Measurements from ENCODE around the gene TUBA3E. TPM values are rescaled to one million over a fixed set of nuclear protein-coding genes. Genes with fewer than 3 reads are reported as not detected.
"Not testable (repeated sequence)": the region's sequence is repeated elsewhere in the genome, so short reads cannot be mapped to it uniquely, and the experiment has no call there.

The TUBA3E gene
- total RNA-seq, 1 donor from 2014 or later, result not detected

DNA sequence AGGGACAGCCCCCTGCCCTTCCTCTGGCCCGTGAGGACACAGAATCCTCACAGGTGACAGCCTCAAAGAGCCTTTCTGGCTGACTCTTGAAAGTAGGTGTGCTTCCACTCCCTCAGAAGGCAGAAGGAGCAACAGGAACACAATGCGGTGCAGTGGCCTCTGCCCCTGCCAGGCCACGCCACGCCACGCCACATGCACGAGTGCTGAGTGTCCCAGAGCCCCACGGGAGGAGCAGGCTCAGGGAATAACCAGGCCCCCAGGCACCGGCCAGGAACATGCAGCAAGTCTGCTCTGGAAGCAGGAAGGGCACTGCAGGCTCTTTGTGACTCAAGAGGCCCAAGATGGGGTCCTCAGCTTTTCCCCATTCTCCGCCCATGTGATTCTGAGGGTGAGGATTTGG, 35.3 kb downstream of the TUBA3E start:
- DNase-seq (ENCODE audit: low spot score), result no peak

DNA sequence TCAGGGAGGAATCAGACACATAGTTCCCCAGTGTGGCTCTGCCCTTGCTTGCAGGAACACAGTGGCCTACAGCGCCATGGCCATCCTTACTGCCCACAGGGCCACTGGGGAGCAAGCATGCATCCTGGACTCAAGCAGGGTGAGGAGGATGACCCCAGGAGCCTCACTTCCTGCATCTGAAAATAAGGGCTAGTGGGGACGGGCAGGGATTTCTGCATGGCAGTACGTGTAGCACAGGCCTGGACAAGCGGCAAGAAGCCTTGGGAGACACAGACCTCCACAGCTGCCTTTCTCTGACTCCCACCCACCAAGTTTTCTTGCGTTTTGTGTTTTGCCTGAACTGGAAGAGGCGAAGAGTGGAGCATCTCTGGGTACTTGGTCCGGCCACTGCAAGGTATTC, 35.8 kb downstream of the TUBA3E start:
- not testable (repeated sequence) for DNase-seq (ENCODE audit: low spot score)

DNA sequence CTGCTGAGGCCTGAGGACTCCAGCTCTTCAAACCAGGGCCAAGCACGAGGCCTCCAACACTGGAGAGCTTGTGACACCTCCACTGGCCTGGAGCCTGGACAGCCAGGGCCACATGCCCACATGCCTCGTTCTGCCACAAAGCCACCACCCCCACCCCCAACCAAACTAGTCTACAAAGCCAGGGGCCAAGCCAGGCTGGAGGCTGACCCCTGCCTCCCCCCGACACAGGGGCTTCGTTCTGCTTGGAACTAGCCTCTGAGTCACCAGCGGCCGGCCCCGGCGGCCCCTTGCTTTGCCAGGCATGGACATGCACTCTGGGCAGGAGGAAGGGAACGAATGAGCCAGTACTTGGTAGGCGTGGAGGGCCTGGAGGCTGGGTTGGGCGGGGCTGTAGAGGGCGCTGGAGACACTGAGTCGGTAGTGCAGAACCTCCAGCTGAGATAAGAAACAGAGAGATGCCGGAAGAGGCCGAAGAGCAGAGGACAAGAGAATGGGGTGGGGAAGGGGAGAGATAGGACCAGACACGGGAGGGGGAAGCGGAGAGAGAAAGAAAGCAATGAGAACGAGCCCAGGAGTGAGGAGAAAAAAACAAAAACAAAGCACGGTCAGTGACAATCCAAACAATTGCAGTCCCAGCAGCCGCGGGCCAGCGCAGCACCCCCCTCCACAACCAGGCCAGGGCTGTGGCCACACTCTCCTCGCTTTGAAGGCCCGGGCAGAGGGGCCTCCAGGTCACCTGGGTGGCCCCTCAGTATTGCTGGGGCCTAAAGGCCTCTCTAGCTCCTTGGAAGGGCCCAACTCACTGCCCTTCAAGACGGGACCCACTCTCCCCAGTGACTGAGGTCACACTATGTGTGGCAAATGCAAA, 37.2 kb downstream of the TUBA3E start:
- DNase-seq (ENCODE audit: low spot score), result not testable (repeated sequence)

DNA sequence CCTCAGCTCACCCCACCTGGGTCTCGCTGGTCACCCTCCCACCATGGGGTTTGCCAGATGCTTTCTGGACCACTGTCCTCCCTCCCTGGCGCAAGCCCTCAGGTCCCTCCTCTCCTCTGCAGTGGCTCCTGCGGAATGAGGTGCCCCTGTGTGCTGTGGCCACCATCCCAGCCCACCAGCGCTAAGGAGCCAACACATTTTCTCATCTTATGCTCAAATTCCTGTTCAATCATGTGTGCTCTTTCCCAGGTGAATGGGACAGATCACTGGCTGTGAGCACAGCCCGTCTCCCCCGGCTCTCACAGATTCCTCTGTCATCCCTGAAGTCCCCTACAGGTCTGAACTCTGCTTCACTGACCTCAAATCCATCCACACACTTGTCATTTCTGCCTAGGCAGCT, 38.1 kb downstream of the TUBA3E start:
- no peak for DNase-seq (ENCODE audit: low spot score)

DNA sequence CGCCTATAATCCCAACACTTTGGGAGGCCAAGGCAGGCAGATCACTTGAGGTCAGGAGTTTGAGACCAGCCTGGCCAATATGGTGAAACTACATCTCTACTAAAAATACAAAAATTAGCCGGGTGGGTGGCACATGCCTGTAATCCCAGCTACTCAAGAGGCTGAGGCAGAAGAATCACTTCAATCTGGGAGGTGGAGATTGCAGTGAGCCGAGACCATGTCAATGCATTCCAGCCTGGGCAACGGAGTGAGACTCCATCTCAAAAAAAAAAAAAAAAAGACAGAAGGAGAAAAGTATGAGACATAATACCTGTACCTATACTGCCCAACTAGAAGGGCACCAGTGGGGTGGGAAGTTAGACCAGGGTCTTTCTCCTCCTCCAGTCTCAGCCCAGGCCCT, 38.9 kb downstream of the TUBA3E start:
- DNase-seq (ENCODE audit: low spot score), result not testable (repeated sequence)

DNA sequence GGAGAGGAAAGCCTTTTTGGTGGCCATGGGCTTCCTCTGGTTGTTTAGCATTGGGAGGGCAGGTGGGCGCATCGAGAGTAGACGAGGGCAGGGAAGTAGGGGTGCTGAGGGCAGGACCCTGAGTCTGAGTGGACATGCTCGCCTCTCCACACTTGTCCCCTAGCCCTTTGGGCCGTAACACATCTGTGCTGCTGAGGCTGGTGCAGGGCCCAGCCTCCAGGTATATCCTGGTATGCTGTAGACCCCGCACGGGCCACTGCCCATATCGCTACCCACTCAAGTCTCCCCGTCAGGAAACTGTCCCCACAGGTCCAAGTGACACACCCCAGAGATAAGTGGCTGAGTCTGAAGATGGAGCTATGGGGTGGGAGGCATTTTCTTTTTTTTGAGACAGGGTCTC, 39.6 kb downstream of the TUBA3E start:
- DNase-seq (ENCODE audit: low spot score), result no peak

DNA sequence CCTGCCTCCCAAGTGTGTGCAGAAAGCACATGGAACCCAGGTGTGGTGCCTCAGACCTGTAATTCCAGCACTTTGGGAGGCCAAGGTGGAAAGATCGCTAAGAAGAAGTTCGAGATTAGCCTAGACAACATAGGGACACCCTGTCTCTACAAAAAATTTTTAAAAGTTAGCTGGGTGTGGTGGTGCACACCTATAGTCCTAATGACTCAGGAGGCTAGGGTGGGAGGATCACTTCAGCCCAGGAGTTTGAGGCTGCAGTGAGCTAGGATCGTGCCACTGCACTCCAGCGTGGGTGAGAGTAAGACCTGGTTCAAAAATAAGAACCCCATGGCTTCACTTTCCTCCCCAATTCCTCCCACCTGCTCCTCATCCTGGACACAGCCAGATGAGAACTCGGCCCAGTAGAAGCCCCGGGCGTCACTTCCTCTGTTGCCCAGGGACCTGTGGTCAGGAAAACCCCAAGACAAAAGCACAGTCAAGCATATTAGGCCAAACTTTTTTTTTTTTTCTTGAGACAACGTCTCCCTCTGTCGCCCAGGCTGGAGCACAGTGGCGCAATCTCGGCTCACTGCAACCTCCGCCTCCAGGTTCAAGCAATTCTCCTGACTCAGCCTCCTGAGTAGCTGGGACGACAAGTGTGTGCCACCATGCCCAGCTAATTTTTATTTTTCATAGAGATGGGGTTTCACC, 40.3 kb downstream of the TUBA3E start:
- not testable (repeated sequence) for DNase-seq (ENCODE audit: low spot score)

DNA sequence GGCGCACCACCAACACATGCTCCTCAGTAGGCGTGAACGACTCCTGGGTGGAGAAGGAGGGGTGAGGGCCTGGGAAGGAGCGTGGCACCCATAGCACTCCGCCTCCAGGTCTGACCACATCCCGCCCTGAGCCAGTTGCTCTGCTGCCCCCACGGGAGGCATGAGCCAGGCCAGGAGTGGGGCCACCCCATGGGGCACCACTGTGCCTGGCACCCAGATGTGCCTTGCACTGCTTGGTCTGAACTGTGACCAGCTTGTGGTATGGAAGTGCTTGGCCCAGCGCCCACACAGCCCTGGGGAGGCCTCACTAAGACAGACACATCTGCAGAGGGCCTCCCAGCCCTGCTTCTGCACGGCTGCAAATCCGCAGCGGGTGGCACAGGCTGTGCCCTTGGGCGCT, 40.9 kb downstream of the TUBA3E start:
- DNase-seq (ENCODE audit: low spot score), result not testable (repeated sequence)

DNA sequence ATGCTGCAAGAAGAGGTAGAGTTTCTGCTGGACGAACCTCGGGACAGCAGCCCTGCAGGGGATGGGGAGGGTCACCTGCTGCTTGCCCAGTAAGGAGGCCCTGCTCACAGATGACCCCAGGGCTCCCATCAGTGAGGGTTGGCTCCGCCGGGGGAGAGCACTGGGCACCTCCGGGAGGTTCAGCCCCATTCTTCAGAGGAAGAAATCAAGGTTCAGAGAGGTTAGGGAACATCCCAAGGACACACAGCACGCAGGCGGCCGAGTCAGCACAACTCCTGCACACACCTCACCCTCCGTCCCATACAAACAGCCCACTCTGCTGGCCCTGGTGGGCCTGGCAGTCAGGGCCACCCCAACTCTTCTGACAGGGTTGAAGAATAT, 41.6 kb downstream of the TUBA3E start:
- DNase-seq (ENCODE audit: low spot score), result no peak

DNA sequence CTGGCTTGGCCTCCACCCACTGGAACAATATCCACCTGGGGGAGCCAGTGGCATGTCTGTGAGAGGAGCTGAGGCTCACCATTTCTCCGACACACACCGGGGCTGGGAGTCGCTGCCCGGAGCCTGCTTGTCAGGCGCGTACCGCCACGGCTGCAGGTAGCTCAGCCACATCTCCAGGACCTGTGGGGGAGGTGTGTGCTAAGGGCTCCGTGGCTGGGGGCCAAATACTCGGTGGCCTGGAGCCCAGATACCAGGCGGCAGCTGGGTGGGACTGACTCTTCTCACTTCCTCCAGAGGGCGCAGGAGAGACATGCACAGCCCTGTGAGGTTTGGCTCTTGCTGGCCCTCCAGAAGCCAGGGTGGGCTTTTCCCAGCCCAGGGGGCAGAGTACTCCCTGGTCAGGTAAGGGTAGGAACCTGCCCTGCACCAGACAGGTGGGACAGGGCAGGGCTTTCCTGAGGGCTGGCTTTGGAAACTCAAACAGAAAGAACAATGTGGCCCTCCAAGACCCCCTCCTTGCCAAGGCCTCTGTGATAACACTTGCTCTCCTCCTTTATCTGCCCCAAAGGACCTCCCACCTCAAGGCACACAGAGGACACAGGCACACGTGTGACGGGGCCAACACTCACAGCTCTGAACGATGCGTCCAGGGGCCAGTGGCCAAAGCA, 42.1 kb downstream of the TUBA3E start:
- peak; percentile 70 for DNase-seq (ENCODE audit: low spot score)

DNA sequence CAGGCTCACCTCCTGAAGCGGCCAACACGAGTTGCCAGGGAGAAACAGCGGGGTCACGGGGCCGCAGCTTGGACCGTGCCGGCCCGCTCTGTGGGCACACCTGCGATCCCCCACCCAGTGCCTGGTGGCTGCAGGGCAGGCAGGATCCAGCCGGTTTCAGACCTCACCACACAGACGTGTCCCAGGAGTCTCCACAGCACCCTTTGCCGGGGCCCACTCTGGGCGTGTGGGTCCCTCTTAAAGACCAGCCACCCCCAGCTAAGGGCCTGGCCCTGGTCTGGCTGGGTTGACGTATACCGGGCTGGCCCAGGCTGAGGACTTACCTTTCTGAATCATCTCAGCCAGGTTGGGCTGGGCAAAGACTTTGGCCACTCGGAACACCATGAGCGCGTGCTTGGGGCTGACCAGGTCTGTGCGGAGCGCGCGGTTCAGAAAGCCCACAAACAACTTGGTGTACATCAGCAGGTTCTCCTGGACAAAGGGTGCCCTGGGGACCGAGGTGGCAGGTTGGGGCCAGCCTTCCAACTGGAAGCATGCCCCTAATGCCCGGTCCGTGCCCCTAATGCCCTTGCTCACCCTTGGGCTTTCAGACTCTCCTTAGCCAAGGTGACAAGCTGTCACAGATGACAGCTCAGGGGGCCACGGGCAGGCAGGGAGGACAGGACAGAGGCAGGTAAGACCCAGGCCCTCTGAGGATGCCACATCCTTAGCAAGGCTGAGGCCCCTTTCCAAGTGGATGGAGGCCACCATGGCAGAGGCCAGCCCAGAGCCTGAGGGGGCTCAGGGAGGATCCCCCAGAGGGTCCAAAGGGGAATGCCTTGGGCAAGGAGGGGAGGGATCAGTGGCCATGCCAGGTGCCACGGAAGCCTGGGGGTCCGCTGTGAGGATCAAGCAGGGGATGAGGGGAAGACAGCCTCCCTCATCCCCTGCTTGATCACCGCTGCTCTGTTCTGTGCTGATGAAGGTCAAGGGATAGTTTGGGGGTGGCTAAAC, 43.2 kb downstream of the TUBA3E start:
- no peak for DNase-seq (ENCODE audit: low spot score)

DNA sequence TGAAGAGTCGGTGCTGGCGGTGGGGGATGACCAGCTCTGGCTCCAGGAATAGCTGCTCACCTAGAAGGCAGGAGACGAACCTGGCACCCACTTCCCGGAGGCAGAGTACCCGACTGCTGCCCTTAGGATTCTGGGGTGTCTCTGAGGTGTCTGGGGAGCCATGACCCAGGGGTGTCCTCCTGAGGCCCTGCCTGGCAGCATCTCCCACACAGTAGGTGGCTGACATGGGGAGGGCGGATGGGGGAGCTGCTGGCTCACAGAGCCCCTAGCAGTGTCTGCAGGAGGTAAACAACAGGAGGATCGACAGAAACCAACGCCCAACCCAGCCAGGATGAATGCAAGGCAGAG, 43.8 kb downstream of the TUBA3E start:
- DNase-seq (ENCODE audit: low spot score), result not testable (repeated sequence)

DNA sequence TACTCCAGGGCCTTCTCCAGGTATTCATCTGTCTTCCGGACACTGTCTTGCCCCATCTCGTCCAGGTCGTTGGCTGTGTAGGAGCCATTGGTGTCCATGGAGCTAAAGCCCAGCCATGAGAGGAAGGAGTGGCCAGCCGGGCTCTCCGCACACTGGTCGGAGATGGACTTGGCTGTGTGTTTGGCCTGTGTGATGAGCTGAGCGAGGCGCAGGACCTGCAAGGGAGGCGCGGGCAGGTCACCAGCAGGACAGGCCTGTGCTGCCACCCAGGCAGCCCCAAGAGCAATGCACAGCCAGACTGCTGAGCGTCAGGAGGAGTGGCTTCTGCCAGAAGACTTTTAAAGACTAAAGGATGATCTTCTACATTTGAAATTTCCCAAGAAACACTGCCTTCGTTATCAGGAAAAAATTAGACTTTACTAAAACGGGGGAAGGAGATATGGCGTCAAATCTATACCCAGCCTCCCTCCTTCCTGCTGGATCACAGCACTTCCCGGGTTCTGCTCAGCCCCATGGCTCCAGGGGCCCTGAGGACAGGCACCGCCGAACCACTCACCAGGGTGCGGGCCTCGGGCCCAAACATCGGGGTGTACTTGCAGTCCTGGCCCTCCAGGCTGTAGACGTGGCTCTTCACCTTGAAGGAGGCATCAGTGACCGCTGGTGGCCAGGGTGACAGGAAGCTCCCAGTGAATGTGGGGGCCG, 44.4 kb downstream of the TUBA3E start:
- not testable (repeated sequence) for DNase-seq (ENCODE audit: low spot score)

DNA sequence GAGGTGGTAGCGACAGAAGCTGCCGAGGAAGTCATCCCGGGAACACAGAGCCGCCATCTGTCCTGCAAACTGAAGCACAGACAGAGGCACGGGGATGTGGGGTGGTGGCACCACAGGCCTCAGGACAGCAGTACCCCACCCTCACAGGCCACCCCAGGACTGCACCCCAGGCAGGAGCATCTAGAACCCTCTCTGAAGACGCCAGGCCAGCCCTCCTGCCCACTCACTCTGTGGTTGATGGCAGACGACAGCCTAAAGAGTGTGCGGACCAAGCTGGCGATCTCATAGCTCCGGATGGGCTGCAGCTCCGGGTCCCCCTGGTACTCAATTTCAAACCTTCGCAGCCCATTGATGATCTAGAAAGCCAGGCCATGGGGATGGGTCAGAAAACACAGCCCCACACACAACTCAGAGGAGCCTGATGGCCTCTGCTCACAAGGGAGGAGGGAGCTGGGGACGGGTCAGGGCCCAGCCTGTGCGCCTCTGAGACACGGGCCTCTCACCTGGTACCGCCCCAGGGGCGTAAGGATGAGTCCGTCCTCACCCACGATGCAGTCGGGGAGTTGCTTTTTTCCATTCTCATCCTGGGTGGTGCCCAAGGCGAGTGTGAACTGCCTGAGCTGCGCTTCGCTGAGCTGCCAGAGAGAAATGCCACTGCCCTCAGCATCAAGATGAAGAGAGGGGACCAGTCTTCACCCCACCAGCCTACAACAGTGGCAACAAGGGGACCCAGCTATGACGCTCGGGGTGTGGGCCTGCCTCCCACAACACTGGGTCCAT, 45.2 kb downstream of the TUBA3E start:
- no peak for DNase-seq (ENCODE audit: low spot score)

DNA sequence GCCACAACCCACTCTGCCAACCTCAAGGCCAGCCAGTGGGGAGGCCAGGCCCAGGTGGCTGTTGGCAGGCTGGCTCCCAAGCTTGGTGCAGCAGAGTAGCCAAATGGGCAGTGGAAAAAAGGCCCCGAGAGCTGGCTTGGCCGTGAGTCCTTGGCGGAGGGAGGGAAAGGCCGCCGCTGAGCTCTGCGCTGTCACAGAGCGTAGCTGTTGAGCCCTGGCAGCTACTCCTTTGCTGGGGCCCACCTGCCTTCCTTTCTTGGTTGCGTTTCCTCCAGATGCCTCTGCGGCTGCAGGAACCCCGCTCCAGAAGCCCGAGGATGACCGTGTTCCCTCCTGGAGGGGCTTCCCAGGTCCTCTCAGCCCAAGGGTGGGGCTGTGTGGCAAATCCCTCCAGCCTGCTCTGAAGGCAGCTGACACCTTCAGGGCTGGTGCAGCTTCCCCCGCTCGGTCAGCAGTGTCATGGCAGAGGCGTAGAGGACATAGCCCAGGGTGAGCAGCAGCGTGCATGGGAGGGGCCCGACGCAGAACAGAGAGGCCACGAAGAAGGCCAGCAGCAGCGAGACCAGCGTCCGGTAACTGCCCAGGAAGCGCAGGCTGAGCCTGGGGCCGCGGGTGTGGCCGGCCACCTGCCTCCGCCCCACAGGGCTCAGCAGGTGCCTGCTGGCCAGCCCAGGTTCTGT, 46.0 kb downstream of the TUBA3E start:
- not testable (repeated sequence) for DNase-seq (ENCODE audit: low spot score)

DNA sequence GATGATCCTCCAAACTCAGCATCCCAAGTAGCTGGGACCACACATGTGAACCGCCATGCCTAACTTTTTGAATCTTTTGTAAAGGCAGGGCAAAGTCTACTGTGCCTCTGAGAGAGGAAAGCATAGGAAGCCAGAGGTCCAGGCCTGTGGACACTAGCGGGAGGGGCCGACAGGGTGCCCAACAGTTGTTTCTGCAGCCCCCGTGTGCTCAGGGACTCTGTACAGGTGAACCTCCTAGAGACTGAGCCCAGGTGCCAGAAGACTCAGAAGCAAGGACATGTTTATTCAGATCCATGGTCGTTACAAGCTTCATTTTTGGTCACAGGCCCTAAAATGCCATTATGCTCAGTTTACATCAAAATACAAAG, 47.1 kb downstream of the TUBA3E start:
- DNase-seq (ENCODE audit: low spot score), result not testable (repeated sequence)

DNA sequence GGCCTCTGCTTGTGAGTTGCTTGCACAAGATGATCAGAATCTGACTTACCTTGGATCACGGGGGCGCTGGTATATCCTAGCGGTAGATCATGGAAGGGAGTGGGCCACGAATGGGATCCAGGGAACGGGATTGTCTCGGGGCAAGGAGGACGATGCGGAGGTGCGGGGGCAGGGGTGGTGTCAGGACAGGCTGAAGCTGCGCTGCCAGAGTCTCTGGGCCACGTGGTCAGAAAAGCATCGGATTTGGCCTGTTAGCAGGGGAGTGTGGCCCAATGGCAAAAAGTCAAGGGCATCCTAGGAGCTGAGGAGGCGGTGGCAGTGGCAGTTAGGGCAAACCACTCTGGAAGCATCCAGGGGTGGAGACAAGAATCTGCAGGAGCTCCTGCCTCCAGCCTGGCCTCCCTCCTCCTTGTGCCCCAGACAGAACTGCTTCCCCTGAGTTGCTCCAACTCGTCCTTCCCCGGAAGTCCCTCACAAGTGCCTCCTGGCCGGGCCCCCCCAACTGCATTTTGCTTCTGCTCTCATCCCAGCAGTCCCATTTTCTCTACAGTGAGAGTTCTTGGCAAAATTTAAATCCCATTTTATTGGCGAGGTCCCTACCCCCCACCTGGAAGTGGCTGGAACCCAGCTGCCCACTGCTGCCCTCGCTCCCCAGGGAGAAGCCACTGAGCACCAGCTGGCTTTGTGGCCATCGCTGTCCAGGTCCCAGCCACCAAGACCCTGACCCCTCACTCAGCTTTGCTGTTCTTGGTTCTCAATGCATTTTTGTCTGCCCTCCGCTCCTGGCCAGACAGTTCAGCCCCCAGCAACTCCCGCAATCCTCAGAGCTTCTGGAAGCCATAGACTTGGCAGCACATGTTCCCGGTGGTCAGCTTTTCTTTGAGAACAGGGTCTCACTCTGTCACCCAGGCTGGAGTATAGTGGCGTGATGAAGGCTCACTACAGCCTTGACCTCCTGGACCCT, 47.8 kb downstream of the TUBA3E start:
- DNase-seq (ENCODE audit: low spot score), result no peak

DNA sequence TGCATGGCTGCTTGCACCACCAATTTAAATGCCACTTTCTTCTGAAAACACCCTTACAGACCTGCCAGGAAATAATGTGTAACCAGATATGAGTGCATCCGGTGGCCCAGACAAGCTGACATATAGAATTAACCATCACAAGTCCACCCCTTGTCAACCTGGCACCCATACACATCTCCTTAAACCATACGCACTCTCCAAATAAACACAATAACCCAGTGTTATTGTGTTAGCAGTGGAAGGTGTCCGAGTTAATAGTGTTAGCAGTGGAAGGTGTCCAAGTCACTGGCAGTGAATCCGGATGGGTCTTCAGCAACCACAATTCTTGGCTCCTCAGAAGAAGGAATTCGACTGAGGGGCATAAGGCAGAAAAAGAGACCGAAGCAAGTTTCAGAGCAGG, 49.7 kb downstream of the TUBA3E start:
- DNase-seq (ENCODE audit: low spot score), result not testable (repeated sequence)
